ENCODE results near the gene APLN.

Gene APLN

DNA sequence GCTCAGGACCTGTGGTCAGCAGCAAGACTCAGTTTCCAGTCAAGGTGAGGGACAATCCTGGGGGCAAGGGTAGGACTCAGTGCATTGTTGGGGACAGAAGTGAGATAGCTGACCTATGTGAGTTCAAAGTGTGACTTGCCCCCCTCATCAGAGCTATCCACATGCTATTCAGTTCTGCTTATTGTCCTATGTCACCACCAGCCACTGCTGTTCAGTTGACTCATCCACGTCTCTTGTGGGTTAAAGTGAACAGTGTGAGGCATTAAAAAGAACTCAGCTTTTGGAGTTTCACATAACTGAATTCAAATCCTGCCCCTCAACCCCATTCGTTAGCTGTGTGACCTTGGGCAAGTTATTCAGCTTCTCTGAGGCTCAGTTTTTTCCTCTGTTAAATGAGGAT lies 4.4 kb upstream of the APLN start:
- DNase-seq = no peak

DNA sequence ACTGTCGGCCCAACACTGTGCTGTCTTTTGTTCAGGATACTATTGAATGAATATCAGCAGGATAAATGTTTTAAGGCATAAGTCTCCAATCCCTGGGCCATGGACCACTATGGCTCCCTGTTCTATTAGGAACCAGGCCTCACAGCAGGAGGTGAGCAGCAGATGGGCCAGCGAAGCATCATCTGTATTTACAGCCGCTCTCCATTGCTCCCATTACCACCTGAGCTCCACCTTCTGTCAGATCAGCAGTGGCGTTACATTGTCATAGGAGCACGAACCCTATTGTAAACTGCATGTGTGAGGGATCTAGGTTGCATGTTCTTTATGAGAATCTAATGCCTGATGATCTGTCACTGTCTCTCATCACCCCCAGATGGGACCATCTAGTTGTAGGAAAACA lies 3.7 kb upstream of the APLN start:
- no peak for DNase-seq

- peak; percentile 53 for DNase-seq
Observed at GRCh38 chrX:129655547-129656249, 942 bp upstream of the APLN start.

DNA sequence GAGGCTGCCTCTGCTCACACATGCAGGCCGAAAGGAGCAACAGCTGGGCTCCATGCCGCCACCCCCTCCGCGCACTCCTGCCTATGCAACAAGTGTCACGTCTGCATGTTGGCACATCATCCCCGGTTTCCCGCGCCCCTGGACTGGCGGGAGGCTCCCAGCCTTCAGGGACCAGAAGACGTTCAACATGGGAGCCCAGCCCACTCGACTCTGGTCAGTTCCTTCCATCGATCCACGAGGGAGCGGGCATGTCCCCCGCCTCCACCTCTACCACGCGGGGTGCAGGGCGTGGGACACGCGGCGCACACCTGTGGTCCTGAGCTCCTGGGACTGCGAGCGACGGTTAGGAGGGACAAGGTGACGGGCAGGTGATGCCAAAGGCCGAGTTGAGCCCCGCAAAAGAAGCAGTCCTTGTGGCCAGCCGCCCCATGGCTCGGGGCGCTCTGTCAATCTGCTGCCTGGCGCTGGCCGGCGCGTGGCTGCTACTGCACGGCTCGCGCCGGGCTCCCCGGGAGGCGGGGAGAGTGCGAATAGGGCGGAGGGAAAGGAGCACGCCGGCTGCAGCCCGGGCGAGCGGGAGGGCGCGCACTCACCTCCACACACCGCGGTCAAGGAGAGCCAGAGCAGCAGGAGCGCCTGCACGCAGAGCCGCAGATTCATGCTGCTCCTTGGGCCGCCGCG lies 645 bp downstream of the APLN start:
- peak; percentile 12 for DNase-seq

DNA sequence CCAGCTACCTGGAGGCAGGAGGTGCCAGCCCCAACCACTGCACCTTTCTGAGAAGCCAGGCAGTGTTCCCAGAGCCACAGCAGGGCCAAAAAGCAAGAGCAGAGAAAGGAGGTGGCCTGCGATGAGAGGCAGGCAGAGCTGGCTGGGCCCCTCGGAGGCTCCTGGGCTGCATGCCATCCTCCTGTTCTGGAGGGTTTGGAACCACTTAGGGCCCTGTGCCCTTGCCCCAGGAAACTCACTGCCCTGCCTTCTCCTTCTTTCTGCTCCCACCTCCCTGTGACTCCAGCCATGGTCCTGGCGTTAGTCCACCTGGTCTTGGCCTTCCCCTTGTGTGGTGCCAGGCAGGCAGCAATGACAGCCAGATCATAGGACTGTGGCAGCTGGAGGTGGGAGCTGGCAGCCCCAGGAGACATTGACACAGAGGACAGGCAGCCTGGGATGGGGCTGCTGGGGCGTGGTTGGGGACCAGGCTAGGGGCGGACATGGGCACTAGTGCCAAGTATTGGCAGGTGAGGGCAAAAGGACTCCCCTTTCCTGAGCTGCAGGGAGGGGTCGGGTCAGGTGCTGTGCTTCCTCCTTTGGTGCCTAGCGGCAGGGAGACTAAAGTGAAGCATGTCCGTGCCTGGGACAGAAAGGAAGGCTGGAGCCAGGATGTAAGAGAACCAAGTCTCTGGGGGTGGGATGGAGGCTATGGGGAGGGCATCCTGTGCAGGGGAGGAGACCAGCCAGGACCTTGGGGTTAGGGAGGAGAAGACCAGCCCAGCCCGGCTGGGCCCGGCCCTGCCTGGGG lies 1.4 kb downstream of the APLN start:
- no peak for DNase-seq

- DNase-seq = no peak
Observed at GRCh38 chrX:129652565-129653169, 2.1 kb downstream of the APLN start.

GRCh38 chrX:129651756-129652564 lies 2.8 kb downstream of the APLN start:
- DNase-seq = no peak

DNA sequence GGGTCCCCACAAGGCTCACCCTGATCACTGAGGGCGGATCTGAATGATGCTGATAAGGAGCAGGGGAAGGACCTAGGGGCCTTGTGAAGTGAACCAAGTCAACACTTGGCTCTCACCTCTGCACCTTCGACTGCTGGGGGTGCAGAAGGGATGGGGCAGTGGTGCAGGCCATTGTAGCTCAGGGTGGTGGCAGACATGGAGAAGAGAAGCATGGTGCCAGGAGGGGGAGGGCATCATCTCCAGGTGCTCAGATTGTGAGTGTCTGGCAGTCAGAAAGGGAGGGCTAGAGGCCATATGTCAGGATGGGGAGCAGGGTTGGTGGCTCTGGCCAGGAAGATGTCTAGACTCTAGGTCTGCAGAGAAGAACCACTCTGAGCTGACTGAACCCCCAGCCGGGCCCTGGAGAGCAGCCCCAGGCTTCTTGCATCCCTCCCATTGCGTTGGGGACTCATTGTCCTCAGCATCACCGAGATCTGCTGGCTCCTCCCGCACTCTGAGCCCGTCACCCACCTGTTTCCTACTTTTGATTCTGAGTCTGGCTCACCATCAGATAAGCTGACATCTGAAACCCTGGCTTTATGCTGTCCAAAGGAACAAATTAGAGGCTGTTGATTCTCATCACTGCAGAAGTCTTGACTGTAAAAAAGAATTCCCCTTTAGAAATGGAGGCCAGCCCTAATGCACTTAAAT lies 3.8 kb downstream of the APLN start:
- no peak for DNase-seq

GRCh38 chrX:129650183-129650689 lies 4.5 kb downstream of the APLN start:
- no peak for DNase-seq

DNA sequence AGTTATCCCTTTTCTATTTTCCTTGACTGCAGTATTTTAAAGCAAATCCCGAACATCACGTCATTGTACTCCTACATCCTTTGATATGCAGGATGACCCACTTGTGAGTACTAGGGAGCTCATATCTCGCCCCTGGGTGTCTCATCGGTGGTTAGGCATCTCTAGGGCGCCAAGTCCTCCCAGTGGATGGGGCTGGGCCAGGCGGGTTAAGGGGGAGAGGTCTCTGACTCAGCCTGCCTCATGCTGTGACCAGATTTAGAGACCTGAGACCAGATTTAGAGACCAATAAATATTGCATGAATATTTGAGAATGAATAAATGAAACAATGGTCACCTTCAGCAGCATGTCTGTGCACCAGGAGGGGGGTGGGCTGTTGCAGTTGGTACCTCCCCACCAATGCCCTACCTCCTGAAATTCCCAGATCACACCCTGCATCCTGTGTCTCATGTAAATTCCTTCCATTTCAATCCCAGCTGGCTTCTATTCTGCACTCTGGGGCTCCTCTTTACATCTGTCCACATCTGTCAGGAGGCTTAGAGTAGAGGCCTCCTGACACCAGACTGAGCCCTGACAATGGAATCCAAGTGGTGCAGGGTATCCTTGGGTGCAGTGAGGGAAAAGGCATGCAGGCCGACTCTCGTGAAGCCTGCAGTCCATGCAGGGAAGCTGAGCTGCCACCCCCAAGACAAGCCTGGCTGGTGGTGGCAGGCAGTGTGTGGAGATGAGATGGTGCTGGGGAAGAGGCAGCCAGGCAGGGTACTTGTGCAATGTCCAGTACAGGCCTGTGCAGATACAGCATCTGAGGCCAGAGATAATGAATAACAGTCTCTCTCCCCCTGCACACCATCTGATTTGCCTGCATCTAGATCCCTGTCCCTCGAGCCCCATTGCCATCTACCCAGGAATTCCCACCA lies 5.2 kb downstream of the APLN start:
- no peak for DNase-seq

DNA sequence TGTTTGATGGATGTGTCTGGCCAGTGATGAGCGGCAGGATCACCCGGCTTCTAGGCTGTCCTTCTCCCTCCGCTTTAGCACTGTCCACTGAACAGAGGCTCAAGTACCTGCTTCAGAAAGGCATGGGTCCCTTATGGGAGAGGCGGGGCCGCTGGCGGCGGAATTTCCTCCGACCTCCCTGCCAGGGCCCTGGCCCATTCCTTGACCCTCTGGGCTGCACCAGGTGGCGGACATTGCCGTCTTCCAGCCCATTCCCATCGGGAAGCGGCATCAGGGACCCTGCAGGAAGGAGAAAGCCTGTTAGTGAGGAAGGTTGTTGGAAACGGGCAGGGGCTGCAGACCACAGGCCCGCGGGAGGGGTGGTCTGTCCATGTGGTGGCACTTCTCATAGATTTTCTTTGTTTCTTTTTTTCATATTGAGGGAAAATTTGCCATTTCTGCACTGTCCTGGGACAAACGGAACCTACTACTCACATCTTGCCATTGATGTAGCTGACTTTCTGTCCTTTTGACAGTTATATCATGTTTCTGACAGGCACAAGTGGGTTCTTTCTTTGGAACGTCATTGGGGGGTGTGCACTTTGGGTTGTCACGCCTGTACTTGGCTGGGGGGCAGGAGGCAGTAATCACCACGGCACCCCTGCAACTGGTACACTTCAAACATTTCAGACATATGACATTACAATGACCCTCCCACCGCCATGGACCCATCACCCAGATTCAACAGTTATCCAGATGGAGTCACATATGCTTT lies 6.1 kb downstream of the APLN start:
- DNase-seq = no peak

- no peak for DNase-seq
Observed at GRCh38 chrX:129647418-129648410, 7.0 kb downstream of the APLN start.

DNA sequence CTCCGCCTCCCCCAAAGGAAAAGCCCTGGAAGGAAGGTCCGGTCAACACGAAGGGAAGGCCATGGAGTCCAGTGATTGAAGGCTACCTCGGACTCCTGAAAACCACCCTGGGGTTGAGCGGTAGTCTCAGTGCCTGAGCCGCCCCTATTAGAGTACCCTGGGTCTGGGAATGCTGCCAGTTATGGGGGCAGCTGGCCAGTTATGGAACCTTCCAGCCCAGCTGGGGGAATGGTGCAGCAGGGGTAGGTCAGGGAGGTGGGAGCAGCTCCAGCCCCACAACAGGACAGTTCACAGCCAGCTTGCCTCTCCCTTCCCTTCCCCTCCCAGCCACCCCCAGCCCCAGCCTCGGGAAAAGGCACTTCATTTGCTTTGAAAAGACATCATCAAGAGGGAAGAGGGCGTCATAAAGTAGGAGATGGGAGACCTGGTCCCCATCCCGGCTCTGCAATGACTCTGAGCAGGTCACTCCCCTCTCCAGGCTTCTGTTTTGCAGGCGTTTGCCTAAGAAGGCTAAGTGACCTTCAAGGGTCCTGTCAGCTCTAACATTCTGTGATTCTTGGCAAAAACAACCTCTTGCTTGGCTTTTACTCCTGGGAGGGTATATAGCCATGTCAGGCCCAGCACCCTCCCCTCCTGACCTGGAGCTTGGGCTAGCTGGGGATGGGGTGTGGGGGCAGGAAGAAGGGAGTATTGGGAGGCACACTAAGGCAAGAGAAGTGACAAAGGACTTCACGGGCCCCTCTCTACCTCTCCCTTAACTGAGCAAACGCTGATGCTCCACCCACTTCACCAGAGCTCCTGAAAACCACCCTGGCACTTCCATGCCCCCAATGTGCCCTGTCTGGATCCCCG lies 8.0 kb downstream of the APLN start:
- no peak for DNase-seq

GRCh38 chrX:129642641-129643040 lies 12.1 kb downstream of the APLN start:
- DNase-seq = no peak

DNA sequence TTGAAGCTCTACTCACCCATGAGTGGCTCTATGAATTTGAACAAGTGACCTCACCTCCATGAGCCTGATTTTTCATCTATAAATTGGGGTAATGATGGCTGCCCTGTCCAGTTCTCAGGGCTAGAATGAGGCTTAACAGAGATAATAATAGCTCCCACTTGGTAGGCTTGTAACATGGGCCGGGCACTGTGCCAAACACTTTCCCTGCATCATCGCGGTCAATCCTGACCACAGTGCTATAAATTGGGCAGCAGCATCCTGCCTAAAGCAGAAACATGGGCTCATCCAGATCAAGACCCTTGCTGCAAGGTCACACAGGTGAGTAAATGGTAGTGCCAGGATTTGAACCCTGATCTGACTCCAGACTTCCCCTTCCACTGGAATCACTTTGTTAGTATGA lies 12.8 kb downstream of the APLN start:
- DNase-seq = no peak

- no peak for DNase-seq
Observed at GRCh38 chrX:129641469-129641868, 13.3 kb downstream of the APLN start.

- no peak for DNase-seq
Observed at GRCh38 chrX:129640737-129641136, 14.0 kb downstream of the APLN start.

- no peak for DNase-seq
Observed at GRCh38 chrX:129638917-129639316, 15.8 kb downstream of the APLN start.
